GM23248 (cell line): ENCODE results near the gene GPN2. TPM values are rescaled to one million over a fixed set of nuclear protein-coding genes. Genes with fewer than 3 reads are reported as not detected.

Source experiments
- DNase-seq: peaks from one replicate; pipeline ENCODE4 v3.0.0-alpha.2; 2015
- H2AFZ ChIP-seq: fragments of 200-600 bp; sonication (generic); 2 replicates; pipeline ENCODE4 v1.6.1; 2016; ENCODE audit warnings: antibody characterized with exemption
- H3F3A ChIP-seq: fragments of 200-600 bp; sonication (generic); 2 replicates; pipeline ENCODE4 v1.6.1; 2016; ENCODE audit warnings: mild to moderate bottlenecking, antibody characterized with exemption, mixed run types; ENCODE audit not compliant: insufficient read depth
- H3K27ac ChIP-seq: fragments of 200-600 bp; sonication (generic); 2 replicates; pipeline ENCODE4 v1.5.1; 2016; ENCODE audit warnings: mild to moderate bottlenecking
- H3K27me3 ChIP-seq: fragments of 200-600 bp; sonication (generic); replicated peaks from 2 replicates; pipeline ENCODE4 v1.6.1; 2016; ENCODE audit warnings: mild to moderate bottlenecking; ENCODE audit not compliant: insufficient read depth
- H3K36me3 ChIP-seq: fragments of 200-600 bp; sonication (generic); 2 replicates; pipeline ENCODE4 v1.6.1; 2016; ENCODE audit warnings: low read depth, mild to moderate bottlenecking
- H3K4me1 ChIP-seq: fragments of 200-600 bp; sonication (generic); 2 replicates; pipeline ENCODE4 v1.6.1; 2016; ENCODE audit warnings: mild to moderate bottlenecking; ENCODE audit not compliant: insufficient read depth
- H3K4me2 ChIP-seq: fragments of 200-600 bp; sonication (generic); one replicate; pipeline ENCODE4 v1.6.1; 2016; ENCODE audit warnings: mild to moderate bottlenecking; ENCODE audit not compliant: unreplicated experiment
- H3K4me3 ChIP-seq: fragments of 200-600 bp; sonication (generic); 2 replicates; pipeline ENCODE4 v1.5.1; 2016; ENCODE audit warnings: mild to moderate bottlenecking
- H3K79me2 ChIP-seq: fragments of 200-600 bp; sonication (generic); 2 replicates; pipeline ENCODE4 v1.6.1; 2016; ENCODE audit warnings: mild to moderate bottlenecking; ENCODE audit not compliant: insufficient read depth
- H3K9ac ChIP-seq: fragments of 200-600 bp; sonication (generic); 2 replicates; pipeline ENCODE4 v1.6.1; 2016; ENCODE audit warnings: mild to moderate bottlenecking
- H3K9me2 ChIP-seq: fragments of 200-600 bp; sonication (generic); 2 replicates; pipeline ENCODE4 v1.6.1; 2016; ENCODE audit warnings: mixed run types, mild to moderate bottlenecking, moderate library complexity; ENCODE audit not compliant: insufficient read depth
- H3K9me3 ChIP-seq: fragments of 200-600 bp; sonication (generic); one replicate; pipeline ENCODE4 v1.6.1; 2017; ENCODE audit warnings: low read depth
- H4K20me1 ChIP-seq: fragments of 200-600 bp; sonication (generic); 2 replicates; pipeline ENCODE4 v1.6.0; 2016; ENCODE audit not compliant: insufficient read depth
- EZH2 ChIP-seq: fragments of 200-600 bp; sonication (generic); IDR thresholded peaks from 2 replicates; pipeline ENCODE4 v1.6.1; 2018; ENCODE audit warnings: antibody characterized with exemption, mild to moderate bottlenecking; ENCODE audit not compliant: insufficient read depth, poor library complexity, severe bottlenecking
- EZH2phosphoT487 ChIP-seq: fragments of 200-600 bp; sonication (generic); IDR thresholded peaks from 2 replicates; pipeline ENCODE4 v1.6.1; 2018; ENCODE audit warnings: antibody characterized with exemption, moderate library complexity, mild to moderate bottlenecking, low read depth; ENCODE audit not compliant: insufficient read depth
- WGBS, 2 experiments: methylation state at CpG; one replicate each; pipeline ENCODE4 v1.1.6; 2015 to 2017; ENCODE audit warnings: low lambda C conversion rate in 2 of 2, low coverage in 1 of 2; ENCODE audit errors: missing lambda C conversion rate in 2 of 2; 5-methylcytosine and 5-hydroxymethylcytosine counted together
- in situ Hi-C: fragments of 300-500 bp; cut with MboI; formaldehyde crosslinking; loops from 2 replicates; pipeline ENCODE4 v1.15.0; 2020
- polyA plus RNA-seq: library from polyadenylated mRNA; unstranded; fragments of >200 nt; fragmentation: Nextera tagmentation; extraction: Ambion mirVana; gene quantifications from 2 replicates; pipeline ENCODE4 v1.2.1, GENCODE V29; 2016
- total RNA-seq: library from RNA; depleted of rRNA; stranded (reverse); fragments of >200 nt; shearing (Covaris generic); gene quantifications from 2 replicates; pipeline ENCODE4 v1.2.3, GENCODE V29; 2014

The GPN2 gene
- total and polyA plus RNA-seq, 2 experiments from 2014 or later, result 11.9 to 27.9 TPM

- Histone ChIP-seq H2AFZ (no peak overlapping the region), H3K9me2 (no peaks in the 10 kb centered on the region), H3K27ac (no peak overlapping the region), H3K9me3 (no peaks in the 10 kb centered on the region), H3K9ac (no peak overlapping the region), H3K27me3 (no peaks in the 10 kb centered on the region), H3K4me1 (no peaks in the 10 kb centered on the region), H3K79me2 (no peaks in the 10 kb centered on the region), H3K4me2 (no peak overlapping the region), H3K36me3 (no peaks in the 10 kb centered on the region; the same call in 1 of the 2 replicates), H3F3A (peaks cover 5% of the 10 kb centered on the region; the same call in 1 of the 2 replicates), H4K20me1 (no peaks in the 10 kb centered on the region), H3K4me3 (no peak overlapping the region)
- in situ Hi-C loops, result no loop called here
- TF ChIP-seq EZH2 (no peak), EZH2phosphoT487 (no peak)
- peak; percentile 20 for DNase-seq
- WGBS, 2 experiments, result 91 to 94% methylated on average over 4 of the region's 4 CpGs
Observed at GRCh38 chr1:26858160-26858559, 31.9 kb downstream of the GPN2 start.

DNA sequence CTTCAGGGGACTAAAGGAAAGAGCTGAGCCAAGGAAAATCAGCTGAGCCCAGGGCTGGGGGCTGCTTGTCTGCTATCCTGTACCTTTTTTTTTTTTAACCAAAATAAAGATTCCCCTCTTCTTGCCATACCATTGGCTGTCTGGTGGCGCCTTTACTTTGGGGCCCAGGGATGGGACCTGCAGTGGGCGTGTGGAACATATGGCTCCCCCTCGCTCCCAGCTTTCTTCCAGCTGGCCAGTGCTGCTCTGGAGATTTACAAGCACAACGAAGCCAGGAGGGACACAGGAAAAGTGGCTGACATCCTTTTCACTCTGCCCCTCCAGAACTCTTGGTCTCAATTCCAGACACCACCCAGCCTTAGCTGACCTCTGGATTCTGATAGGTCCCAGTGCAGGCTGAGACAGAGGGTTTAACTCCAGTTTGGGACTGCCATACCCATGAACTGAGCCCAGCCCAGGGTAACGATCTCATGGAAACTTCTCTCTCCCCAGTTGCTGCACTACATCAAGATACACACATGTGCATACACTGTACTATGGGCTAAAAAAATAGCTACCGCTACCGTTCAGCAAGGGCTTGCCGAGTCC lies 32.5 kb downstream of the GPN2 start:
- DNase-seq, result no peak
- no peak overlapping the region for H3K9ac ChIP-seq
- no peaks in the 10 kb centered on the region for H3K9me2 ChIP-seq
- H2AFZ ChIP-seq, result no peak overlapping the region
- H4K20me1 ChIP-seq, result no peaks in the 10 kb centered on the region
- H3K4me1 ChIP-seq, result 0 out of 2 replicates have a peak, but pooled peaks cover 3% of the 10 kb centered on the region
- 71 to 72% methylated on average over 8 of the region's 8 CpGs for WGBS, 2 experiments
- H3F3A ChIP-seq, result peaks cover 5% of the 10 kb centered on the region; the same call in 1 of the 2 replicates
- peaks cover 3% of the 10 kb centered on the region; the same call in 1 of the 2 replicates for H3K36me3 ChIP-seq
- no peak overlapping the region for H3K27ac ChIP-seq
- H3K4me2 ChIP-seq, result no peak overlapping the region
- H3K27me3 ChIP-seq, result no peaks in the 10 kb centered on the region
- in situ Hi-C loops, result no loop called here
- no peaks in the 10 kb centered on the region for H3K79me2 ChIP-seq
- H3K4me3 ChIP-seq, result no peak overlapping the region
- H3K9me3 ChIP-seq, result no peaks in the 10 kb centered on the region
- no peak for TF ChIP-seq EZH2
- TF ChIP-seq EZH2phosphoT487, result no peak

DNA sequence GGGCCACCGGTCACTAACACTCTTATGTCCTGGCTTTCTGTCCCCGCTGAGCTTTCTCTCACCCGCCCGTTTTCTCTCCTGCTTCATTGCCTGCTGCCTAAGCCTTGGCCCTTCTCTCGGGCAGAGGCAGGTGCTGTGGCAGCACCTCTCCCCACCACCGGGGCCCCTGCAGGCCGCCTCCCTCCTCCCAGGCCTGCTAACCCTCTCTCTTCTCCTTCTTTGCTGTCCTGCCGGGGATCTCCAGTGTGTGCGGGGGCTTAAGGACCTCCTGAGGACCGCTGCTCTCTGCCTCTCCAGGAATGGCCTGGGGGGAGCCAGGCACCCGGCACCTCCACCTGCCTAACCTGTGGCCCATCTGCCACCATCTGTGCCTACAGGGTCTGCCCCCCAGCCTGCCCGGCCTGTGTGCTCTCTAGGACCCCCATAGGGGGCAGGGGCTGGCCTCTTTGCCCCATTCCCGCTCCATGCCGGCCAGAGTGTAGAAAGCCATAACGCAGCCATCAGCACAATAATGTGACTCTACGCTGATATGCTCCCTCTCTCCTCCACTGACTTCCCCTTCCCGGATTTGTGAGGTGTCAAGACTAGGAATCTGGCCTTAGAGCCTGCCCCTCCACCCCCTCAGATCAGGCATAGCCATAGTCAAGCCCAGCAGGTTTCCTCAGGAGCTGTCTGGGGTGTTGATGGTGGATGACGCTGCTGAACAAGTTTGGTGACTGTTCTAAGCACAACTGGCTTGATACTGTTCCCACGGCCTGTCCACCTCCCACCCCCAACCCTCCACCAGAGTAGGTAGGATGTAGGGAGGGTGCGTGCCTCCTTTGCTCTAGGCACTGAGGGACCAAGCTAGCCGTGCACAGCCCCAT lies 33.2 kb downstream of the GPN2 start:
- no peaks in the 10 kb centered on the region for H3K9me3 ChIP-seq
- no peaks in the 10 kb centered on the region for H3K9me2 ChIP-seq
- TF ChIP-seq EZH2 (no peak), EZH2phosphoT487 (no peak)
- H3K4me3 ChIP-seq, result no peak overlapping the region
- H2AFZ ChIP-seq, result no peak overlapping the region
- no peaks in the 10 kb centered on the region for H3K79me2 ChIP-seq
- no peak overlapping the region for H3K27ac ChIP-seq
- H4K20me1 ChIP-seq, result no peaks in the 10 kb centered on the region
- in situ Hi-C loops, result no loop called here
- no peaks in the 10 kb centered on the region for H3K27me3 ChIP-seq
- 88 to 90% methylated on average over 21 of the region's 21 CpGs for WGBS, 2 experiments
- H3K4me1 ChIP-seq, result 0 out of 2 replicates have a peak, but pooled peaks cover 3% of the 10 kb centered on the region
- peaks cover 3% of the 10 kb centered on the region; the same call in 1 of the 2 replicates for H3K36me3 ChIP-seq
- no peak overlapping the region for H3K4me2 ChIP-seq
- H3F3A ChIP-seq, result peaks cover 5% of the 10 kb centered on the region; the same call in 1 of the 2 replicates
- H3K9ac ChIP-seq, result no peak overlapping the region
- DNase-seq, result no peak

DNA sequence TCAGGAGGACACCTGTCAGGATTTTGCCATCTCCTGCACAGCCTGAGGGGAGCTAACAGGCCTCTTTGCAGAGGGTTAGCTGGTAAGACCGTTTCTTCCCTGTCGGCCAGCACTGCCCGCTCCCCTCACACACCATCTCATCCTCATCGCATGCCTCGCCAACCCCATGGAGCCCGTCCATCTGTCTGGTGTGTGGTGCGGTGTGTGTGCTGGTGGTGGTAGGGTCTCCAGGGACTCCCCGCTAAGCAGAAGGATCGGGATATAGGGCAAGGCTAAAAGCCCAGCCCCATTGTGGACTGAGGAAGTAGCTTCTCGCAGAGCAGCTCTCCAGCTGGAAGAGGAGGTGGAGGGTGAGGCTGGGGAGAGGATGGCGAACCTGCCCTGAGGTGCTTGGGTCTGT lies 33.9 kb downstream of the GPN2 start:
- Histone ChIP-seq H3K9ac (no peak overlapping the region), H3K27me3 (no peaks in the 10 kb centered on the region), H2AFZ (no peak overlapping the region), H3K9me2 (no peaks in the 10 kb centered on the region), H3K79me2 (no peaks in the 10 kb centered on the region), H3K4me2 (no peak overlapping the region), H3K27ac (no peak overlapping the region), H3F3A (peaks cover 5% of the 10 kb centered on the region; the same call in 1 of the 2 replicates), H3K36me3 (peaks cover 3% of the 10 kb centered on the region; the same call in 1 of the 2 replicates), H4K20me1 (no peaks in the 10 kb centered on the region), H3K4me1 (0 out of 2 replicates have a peak, but pooled peaks cover 3% of the 10 kb centered on the region), H3K9me3 (no peaks in the 10 kb centered on the region), H3K4me3 (no peak overlapping the region)
- no peak for DNase-seq
- in situ Hi-C loops, result no loop called here
- TF ChIP-seq EZH2phosphoT487 (no peak), EZH2 (no peak)
- 93 to 94% methylated on average over 11 of the region's 11 CpGs for WGBS, 2 experiments
